Neuronal stem cell (in vitro differentiated cells): ENCODE results near the gene NOS1AP.

ENCODE experiments used
- DNase-seq: peaks from one replicate; pipeline ENCODE4 v3.0.0-alpha.2; 2013; ENCODE audit warnings: low spot score
- H2AFZ ChIP-seq: one replicate; pipeline ENCODE4 v1.6.1; 2013; ENCODE audit warnings: mild to moderate bottlenecking, low read length, inconsistent platforms
- H2AK5ac ChIP-seq: 2 replicates; pipeline ENCODE4 v1.6.1; 2013; ENCODE audit warnings: low read depth, mild to moderate bottlenecking, inconsistent platforms, low read length, moderate library complexity, mixed read lengths
- H2BK120ac ChIP-seq: 2 replicates; pipeline ENCODE4 v1.6.1; 2013; ENCODE audit warnings: low read depth, mild to moderate bottlenecking, inconsistent platforms, low read length, moderate library complexity, mixed read lengths
- H2BK12ac ChIP-seq: one replicate; pipeline ENCODE4 v1.6.1; 2013; ENCODE audit warnings: low read length, inconsistent platforms
- H2BK15ac ChIP-seq: 2 replicates; pipeline ENCODE4 v1.6.1; 2013; ENCODE audit warnings: mild to moderate bottlenecking, low read length, inconsistent platforms, mixed read lengths
- H2BK5ac ChIP-seq: one replicate; pipeline ENCODE4 v1.6.1; 2013; ENCODE audit warnings: inconsistent platforms, mild to moderate bottlenecking, low read length, moderate library complexity
- H3K14ac ChIP-seq: one replicate; pipeline ENCODE4 v1.6.1; 2013; ENCODE audit warnings: low read length, inconsistent platforms
- H3K18ac ChIP-seq: 2 replicates; pipeline ENCODE4 v1.6.1; 2013; ENCODE audit warnings: low read length, inconsistent platforms
- H3K23ac ChIP-seq: 2 replicates; pipeline ENCODE4 v1.6.1; 2013; ENCODE audit warnings: low read depth, mild to moderate bottlenecking, mixed read lengths, low read length, inconsistent platforms; ENCODE audit not compliant: poor library complexity
- H3K27ac ChIP-seq: replicated peaks from 3 replicates; pipeline ENCODE4 v1.5.1; 2013; ENCODE audit warnings: low read length, inconsistent platforms
- H3K27me3 ChIP-seq, 3 experiments: 2 replicates each; pipeline ENCODE4 v1.6.1; 2013; ENCODE audit warnings: low read length in 3 of 3, mild to moderate bottlenecking in 2 of 3, inconsistent platforms in 1 of 3, low read depth in 1 of 3, mixed read lengths in 1 of 3, moderate library complexity in 1 of 3; ENCODE audit not compliant: control insufficient read depth in 3 of 3, insufficient read depth in 3 of 3
- H3K36me3 ChIP-seq, 2 donors: replicated peaks in 1 of 2; 2 replicates each; pipeline ENCODE4 v1.6.1; 2013; ENCODE audit warnings: low read length in 2 of 2; ENCODE audit not compliant: control insufficient read depth in 2 of 2, insufficient read depth in 2 of 2
- H3K4ac ChIP-seq: 2 replicates; pipeline ENCODE4 v1.6.1; 2013; ENCODE audit warnings: inconsistent platforms, mild to moderate bottlenecking, low read length, moderate library complexity
- H3K4me1 ChIP-seq, 2 donors: 1 replicate in 1 of 2; 2 replicates in 1 of 2; pipeline ENCODE4 v1.6.1; 2013; ENCODE audit warnings: low read length in 2 of 2, low read depth in 1 of 2; ENCODE audit not compliant: control insufficient read depth in 2 of 2, insufficient read depth in 1 of 2
- H3K4me2 ChIP-seq: one replicate; pipeline ENCODE4 v1.6.1; 2013; ENCODE audit warnings: mild to moderate bottlenecking, low read length, inconsistent platforms; ENCODE audit not compliant: insufficient read depth, poor library complexity, severe bottlenecking
- H3K4me3 ChIP-seq, 2 donors: 2 replicates each; pipeline ENCODE4 v1.5.1; 2013; ENCODE audit warnings: low read length in 2 of 2, mild to moderate bottlenecking in 2 of 2, inconsistent platforms in 1 of 2, moderate library complexity in 1 of 2
- H3K79me1 ChIP-seq: one replicate; pipeline ENCODE4 v1.6.1; 2013; ENCODE audit warnings: low read depth, mild to moderate bottlenecking, inconsistent platforms, low read length, moderate library complexity
- H3K9ac ChIP-seq: one replicate; pipeline ENCODE4 v1.6.1; 2013; ENCODE audit warnings: mild to moderate bottlenecking, low read depth, low read length, inconsistent platforms; ENCODE audit not compliant: poor library complexity
- H3K9me3 ChIP-seq, 2 donors: replicated peaks in 1 of 2; 2 replicates each; pipeline versions ENCODE3 to v1.6.1; 2013; ENCODE audit warnings: low read length in 2 of 2, mild to moderate bottlenecking in 2 of 2, inconsistent platforms in 1 of 2, low read depth in 1 of 2, mixed read lengths in 1 of 2, moderate library complexity in 1 of 2; ENCODE audit not compliant: control insufficient read depth in 2 of 2, insufficient read depth in 1 of 2
- H4K8ac ChIP-seq: one replicate; pipeline ENCODE4 v1.6.1; 2013; ENCODE audit warnings: low read depth, mild to moderate bottlenecking, inconsistent platforms, low read length, moderate library complexity
- H4K91ac ChIP-seq: one replicate; pipeline ENCODE4 v1.6.1; 2013; ENCODE audit warnings: low read length, low read depth, mild to moderate bottlenecking, inconsistent platforms; ENCODE audit not compliant: poor library complexity
- WGBS, 2 donors: extraction: QIAGEN DNeasy Blood & Tissue Kit; methylation state at CpG; one replicate each; pipeline ENCODE4 v1.1.7; 2013; ENCODE audit warnings: missing lambda C conversion rate in 2 of 2, mixed read lengths in 1 of 2; ENCODE audit not compliant: insufficient read length in 2 of 2, insufficient replicate concordance in 1 of 2; ENCODE audit errors: extremely low coverage in 2 of 2; 5-methylcytosine and 5-hydroxymethylcytosine counted together

Gene NOS1AP

GRCh38 chr1:162276493-162276892, 207.0 kb downstream of the NOS1AP start:
- no peak overlapping the region for H3K9ac ChIP-seq
- H3K23ac ChIP-seq: no peak overlapping the region
- H2BK15ac ChIP-seq: no peak overlapping the region
- H3K79me1 ChIP-seq: no peaks in the 10 kb centered on the region
- DNase-seq: no peak
- H2AFZ ChIP-seq: no peak overlapping the region
- H4K8ac ChIP-seq: no peak overlapping the region
- no peak overlapping the region for H2BK5ac ChIP-seq
- H3K36me3 ChIP-seq: no peaks in the 10 kb centered on the region
- peaks cover 0 to 4% of the 10 kb centered on the region in 2 donors for H3K9me3 ChIP-seq
- no peak overlapping the region for H3K4ac ChIP-seq
- peaks cover 0 to 1% of the 10 kb centered on the region in 2 donors for H3K4me1 ChIP-seq
- no CpG with 5 or more reads among the region's 1 CpG for WGBS, 2 donors
- H2AK5ac ChIP-seq: no peak overlapping the region
- no peak overlapping the region for H3K4me2 ChIP-seq
- H3K27ac ChIP-seq: no peak overlapping the region
- H2BK12ac ChIP-seq: no peak overlapping the region
- no peak overlapping the region for H4K91ac ChIP-seq
- no peak overlapping the region for H3K4me3 ChIP-seq
- H3K18ac ChIP-seq: no peak overlapping the region
- no peaks in the 10 kb centered on the region for H3K27me3 ChIP-seq
- H2BK120ac ChIP-seq: no peak overlapping the region
- no peak overlapping the region for H3K14ac ChIP-seq

DNA sequence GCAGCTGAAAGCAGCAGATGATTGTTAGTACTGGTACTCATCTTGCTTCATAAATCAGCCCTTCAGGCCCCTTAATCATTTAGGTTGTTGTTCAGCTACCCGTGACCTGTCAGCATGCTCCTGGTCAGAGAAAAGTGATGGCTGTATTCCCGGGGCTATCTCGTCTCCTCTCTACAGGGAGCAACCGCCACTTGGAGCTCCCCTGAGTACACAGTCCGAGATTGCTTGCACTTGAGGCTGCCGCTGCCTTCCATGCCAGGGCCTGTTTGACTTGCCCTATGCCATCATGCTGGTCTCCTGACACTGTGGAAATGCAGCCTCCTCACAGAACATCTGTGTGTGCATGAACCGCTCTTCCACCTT, 209.6 kb downstream of the NOS1AP start:
- no peaks in the 10 kb centered on the region for H3K9me3 ChIP-seq
- DNase-seq: no peak

GRCh38 chr1:162281426-162281825, 211.9 kb downstream of the NOS1AP start:
- H3K9ac ChIP-seq: no peak overlapping the region
- H3K4me1 ChIP-seq: peaks cover 1 to 6% of the 10 kb centered on the region in 2 donors
- H3K4ac ChIP-seq: no peak overlapping the region
- H4K91ac ChIP-seq: no peak overlapping the region
- H3K9me3 ChIP-seq: no peaks in the 10 kb centered on the region
- H2BK120ac ChIP-seq: no peak overlapping the region
- H3K79me1 ChIP-seq: no peaks in the 10 kb centered on the region
- H2BK5ac ChIP-seq: no peak overlapping the region
- H2AFZ ChIP-seq: no peak overlapping the region
- H3K4me2 ChIP-seq: no peak overlapping the region
- H3K23ac ChIP-seq: no peak overlapping the region
- no peak overlapping the region for H3K14ac ChIP-seq
- no peaks in the 10 kb centered on the region for H3K36me3 ChIP-seq
- no CpG with 5 or more reads among the region's 3 CpGs for WGBS, 2 donors
- no peak overlapping the region for H3K27ac ChIP-seq
- DNase-seq: no peak
- H3K27me3 ChIP-seq: no peaks in the 10 kb centered on the region
- H2BK12ac ChIP-seq: no peak overlapping the region
- no peak overlapping the region for H3K4me3 ChIP-seq
- no peak overlapping the region for H4K8ac ChIP-seq
- H3K18ac ChIP-seq: no peak overlapping the region
- no peak overlapping the region for H2BK15ac ChIP-seq
- no peak overlapping the region for H2AK5ac ChIP-seq

More for the DNA sequence above, 209.6 kb downstream of the NOS1AP start:
- Histone ChIP-seq H2AFZ (no peak overlapping the region), H3K23ac (no peak overlapping the region), H3K36me3 (no peaks in the 10 kb centered on the region), H3K4ac (no peak overlapping the region), H3K4me1 (peaks cover 0 to 1% of the 10 kb centered on the region in 2 donors), H3K79me1 (no peaks in the 10 kb centered on the region), H3K27ac (no peak overlapping the region), H3K4me3 (no peak overlapping the region), H4K91ac (no peak overlapping the region), H2BK12ac (no peak overlapping the region), H2AK5ac (no peak overlapping the region), H2BK120ac (no peak overlapping the region), H3K9ac (peak overlapping the region; percentile 24), H3K14ac (no peak overlapping the region), H2BK5ac (no peak overlapping the region), H3K27me3 (no peaks in the 10 kb centered on the region), H2BK15ac (no peak overlapping the region), H3K18ac (no peak overlapping the region), H4K8ac (no peak overlapping the region), H3K4me2 (no peak overlapping the region)
- WGBS, 2 donors: no CpG with 5 or more reads among the region's 7 CpGs

GRCh38 chr1:162283657-162284056, 214.2 kb downstream of the NOS1AP start:
- no peaks in the 10 kb centered on the region for H3K9me3 ChIP-seq
- H3K27me3 ChIP-seq: no peaks in the 10 kb centered on the region
- H3K4me1 ChIP-seq: peaks cover 1 to 6% of the 10 kb centered on the region in 2 donors
- H2BK5ac ChIP-seq: no peak overlapping the region
- H3K79me1 ChIP-seq: no peaks in the 10 kb centered on the region
- H3K18ac ChIP-seq: peak overlapping the region; percentile 34
- no peak overlapping the region for H3K23ac ChIP-seq
- H2BK120ac ChIP-seq: no peak overlapping the region
- no peak overlapping the region for H2AFZ ChIP-seq
- no CpG with 5 or more reads among the region's 2 CpGs for WGBS, 2 donors
- H2BK12ac ChIP-seq: no peak overlapping the region
- DNase-seq: no peak
- H2AK5ac ChIP-seq: no peak overlapping the region
- H3K27ac ChIP-seq: no peak overlapping the region
- H3K36me3 ChIP-seq: no peaks in the 10 kb centered on the region
- H3K14ac ChIP-seq: no peak overlapping the region
- no peak overlapping the region for H3K4me2 ChIP-seq
- no peak overlapping the region for H2BK15ac ChIP-seq
- no peak overlapping the region for H3K4me3 ChIP-seq
- H3K4ac ChIP-seq: no peak overlapping the region
- H3K9ac ChIP-seq: no peak overlapping the region
- H4K8ac ChIP-seq: no peak overlapping the region
- no peak overlapping the region for H4K91ac ChIP-seq
